ENCODE results near the gene PCDHGB6.

- TF ChIP-seq, protein P1, sequence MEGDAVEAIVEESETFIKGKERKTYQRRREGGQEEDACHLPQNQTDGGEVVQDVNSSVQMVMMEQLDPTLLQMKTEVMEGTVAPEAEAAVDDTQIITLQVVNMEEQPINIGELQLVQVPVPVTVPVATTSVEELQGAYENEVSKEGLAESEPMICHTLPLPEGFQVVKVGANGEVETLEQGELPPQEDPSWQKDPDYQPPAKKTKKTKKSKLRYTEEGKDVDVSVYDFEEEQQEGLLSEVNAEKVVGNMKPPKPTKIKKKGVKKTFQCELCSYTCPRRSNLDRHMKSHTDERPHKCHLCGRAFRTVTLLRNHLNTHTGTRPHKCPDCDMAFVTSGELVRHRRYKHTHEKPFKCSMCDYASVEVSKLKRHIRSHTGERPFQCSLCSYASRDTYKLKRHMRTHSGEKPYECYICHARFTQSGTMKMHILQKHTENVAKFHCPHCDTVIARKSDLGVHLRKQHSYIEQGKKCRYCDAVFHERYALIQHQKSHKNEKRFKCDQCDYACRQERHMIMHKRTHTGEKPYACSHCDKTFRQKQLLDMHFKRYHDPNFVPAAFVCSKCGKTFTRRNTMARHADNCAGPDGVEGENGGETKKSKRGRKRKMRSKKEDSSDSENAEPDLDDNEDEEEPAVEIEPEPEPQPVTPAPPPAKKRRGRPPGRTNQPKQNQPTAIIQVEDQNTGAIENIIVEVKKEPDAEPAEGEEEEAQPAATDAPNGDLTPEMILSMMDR (IDR thresholded peaks at IDR 0.05) = no peak
- no peak for TF ChIP-seq POLR2AphosphoS5 (IDR thresholded peaks at IDR 0.05)
These were observed 22.7 kb downstream of the PCDHGB6 start, which contains the start of gene PCDHGA12 for GRCh38 chr5:141430332-141431113.
